ENCODE data around the gene SLC6A19.

SLC6A19 gene

DNA sequence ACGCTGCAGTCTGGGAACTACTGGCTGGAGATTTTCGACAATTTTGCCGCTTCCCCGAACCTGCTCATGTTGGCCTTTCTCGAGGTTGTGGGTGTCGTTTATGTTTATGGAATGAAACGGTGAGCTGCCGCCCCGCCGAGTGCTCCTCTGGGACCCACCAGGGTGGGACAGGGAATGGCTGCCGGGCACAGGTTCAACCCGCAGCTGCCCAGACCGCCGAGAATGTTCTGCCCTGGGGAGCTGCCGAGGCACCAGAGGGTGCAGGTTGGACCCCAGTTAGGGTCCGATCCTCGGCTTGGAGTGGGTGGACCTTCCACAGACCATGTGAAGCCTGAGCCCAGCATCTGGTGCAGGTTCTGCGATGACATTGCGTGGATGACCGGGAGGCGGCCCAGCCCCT is 42.9 kb downstream of the SLC6A19 start:
- Mint-ChIP-seq H3K4me3 (no peak overlapping the region), H3K27ac (no peak overlapping the region), H3K9me3 (no peaks in the 10 kb centered on the region), H3K27me3 (ENCODE audit: low read depth) (peaks cover 6% of the 10 kb centered on the region), H3K4me1 (ENCODE audit: low read depth) (no peaks in the 10 kb centered on the region), H3K36me3 (ENCODE audit: low read depth) (no peaks in the 10 kb centered on the region)
- DNase-seq (ENCODE audit: low spot score): no peak

- no peak for DNase-seq (ENCODE audit: low spot score)
- Mint-ChIP-seq H3K27ac (no peak overlapping the region), H3K4me1 (ENCODE audit: low read depth) (no peaks in the 10 kb centered on the region), H3K4me3 (no peak overlapping the region), H3K36me3 (ENCODE audit: low read depth) (no peaks in the 10 kb centered on the region), H3K27me3 (ENCODE audit: low read depth) (peaks cover 6% of the 10 kb centered on the region), H3K9me3 (no peaks in the 10 kb centered on the region)
Observed at GRCh38 chr5:1244976-1245375, 43.6 kb downstream of the SLC6A19 start.

- no peak for DNase-seq (ENCODE audit: low spot score)
- Mint-ChIP-seq H3K27me3 (ENCODE audit: low read depth) (peaks cover 6% of the 10 kb centered on the region), H3K36me3 (ENCODE audit: low read depth) (no peaks in the 10 kb centered on the region), H3K9me3 (no peaks in the 10 kb centered on the region), H3K4me3 (no peak overlapping the region), H3K4me1 (ENCODE audit: low read depth) (no peaks in the 10 kb centered on the region), H3K27ac (no peak overlapping the region)
Observed at GRCh38 chr5:1245905-1246576, 44.6 kb downstream of the SLC6A19 start.

GRCh38 chr5:1246711-1247431 is 45.5 kb downstream of the SLC6A19 start:
- H3K4me1 Mint-ChIP-seq (ENCODE audit: low read depth): no peaks in the 10 kb centered on the region
- no peaks in the 10 kb centered on the region for H3K9me3 Mint-ChIP-seq
- H3K4me3 Mint-ChIP-seq: no peak overlapping the region
- peaks cover 6% of the 10 kb centered on the region for H3K27me3 Mint-ChIP-seq (ENCODE audit: low read depth)
- no peak for DNase-seq (ENCODE audit: low spot score)
- no peaks in the 10 kb centered on the region for H3K36me3 Mint-ChIP-seq (ENCODE audit: low read depth)
- no peak overlapping the region for H3K27ac Mint-ChIP-seq

DNA sequence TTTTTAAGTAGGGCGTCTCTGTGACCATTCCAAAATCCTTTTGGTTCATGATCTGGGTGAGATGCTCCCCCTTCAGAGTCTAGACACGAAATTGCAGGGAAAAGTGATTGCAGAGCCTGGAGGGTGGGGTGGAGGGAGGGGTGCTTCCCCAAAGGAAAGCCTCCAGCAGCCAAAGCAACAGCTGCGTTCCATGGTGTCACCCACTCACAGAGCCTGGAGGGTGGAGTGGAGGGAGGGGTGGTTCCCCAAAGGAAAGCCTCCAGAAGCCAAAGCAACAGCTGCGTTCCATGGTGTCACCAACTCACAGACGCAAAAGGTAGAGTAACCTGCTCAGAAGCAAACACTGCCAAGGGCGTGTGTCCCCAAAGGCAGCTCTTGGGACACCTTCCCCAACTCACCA is 46.4 kb downstream of the SLC6A19 start:
- Mint-ChIP-seq H3K27me3 (ENCODE audit: low read depth) (peaks cover 6% of the 10 kb centered on the region), H3K9me3 (no peaks in the 10 kb centered on the region), H3K27ac (no peak overlapping the region), H3K36me3 (ENCODE audit: low read depth) (no peaks in the 10 kb centered on the region), H3K4me1 (ENCODE audit: low read depth) (peaks cover 3% of the 10 kb centered on the region), H3K4me3 (no peak overlapping the region)
- no peak for DNase-seq (ENCODE audit: low spot score)

GRCh38 chr5:1249366-1250280 is 48.2 kb downstream of the SLC6A19 start:
- Mint-ChIP-seq H3K27ac (no peak overlapping the region), H3K4me1 (ENCODE audit: low read depth) (peaks cover 7% of the 10 kb centered on the region), H3K4me3 (no peak overlapping the region), H3K36me3 (ENCODE audit: low read depth) (no peaks in the 10 kb centered on the region), H3K9me3 (no peaks in the 10 kb centered on the region), H3K27me3 (ENCODE audit: low read depth) (peaks cover 6% of the 10 kb centered on the region)
- no peak for DNase-seq (ENCODE audit: low spot score)

GRCh38 chr5:1251678-1252580 is 50.5 kb downstream of the SLC6A19 start:
- H3K4me1 Mint-ChIP-seq (ENCODE audit: low read depth): peaks cover 22% of the 10 kb centered on the region
- no peaks in the 10 kb centered on the region for H3K36me3 Mint-ChIP-seq (ENCODE audit: low read depth)
- no peak overlapping the region for H3K4me3 Mint-ChIP-seq
- no peaks in the 10 kb centered on the region for H3K9me3 Mint-ChIP-seq
- peak overlapping the region; percentile 22 for H3K27ac Mint-ChIP-seq
- DNase-seq (ENCODE audit: low spot score): no peak
- H3K27me3 Mint-ChIP-seq (ENCODE audit: low read depth): peaks cover 3% of the 10 kb centered on the region

DNA sequence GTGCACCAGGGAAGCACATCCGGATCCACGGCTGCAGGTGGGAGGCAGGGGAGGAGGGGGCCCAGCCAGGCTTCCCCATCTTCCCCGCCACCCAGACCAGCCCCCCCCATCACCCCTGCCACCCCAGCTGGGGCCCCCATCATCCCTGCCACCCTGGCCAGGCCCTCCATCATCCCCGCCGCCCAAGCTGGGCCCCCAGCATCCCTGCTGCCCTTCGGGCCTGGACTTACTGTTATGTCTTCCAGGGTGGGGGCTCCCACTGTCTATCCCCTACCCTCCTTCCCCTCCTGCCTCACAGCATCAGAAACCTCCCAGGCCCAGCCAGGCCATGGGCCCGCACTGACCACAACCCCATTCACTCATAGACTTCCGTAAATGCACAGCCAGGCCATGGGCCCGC is 51.3 kb downstream of the SLC6A19 start:
- Mint-ChIP-seq H3K27ac (no peak overlapping the region), H3K36me3 (ENCODE audit: low read depth) (no peaks in the 10 kb centered on the region), H3K27me3 (ENCODE audit: low read depth) (no peaks in the 10 kb centered on the region), H3K4me1 (ENCODE audit: low read depth) (peaks cover 22% of the 10 kb centered on the region), H3K4me3 (no peak overlapping the region), H3K9me3 (no peaks in the 10 kb centered on the region)
- no peak for DNase-seq (ENCODE audit: low spot score)

GRCh38 chr5:1253456-1254105 is 52.2 kb downstream of the SLC6A19 start:
- Mint-ChIP-seq H3K9me3 (no peaks in the 10 kb centered on the region), H3K4me1 (ENCODE audit: low read depth) (peaks cover 22% of the 10 kb centered on the region), H3K36me3 (ENCODE audit: low read depth) (no peaks in the 10 kb centered on the region), H3K27me3 (ENCODE audit: low read depth) (no peaks in the 10 kb centered on the region), H3K27ac (no peak overlapping the region), H3K4me3 (no peak overlapping the region)
- DNase-seq (ENCODE audit: low spot score): no peak

DNA sequence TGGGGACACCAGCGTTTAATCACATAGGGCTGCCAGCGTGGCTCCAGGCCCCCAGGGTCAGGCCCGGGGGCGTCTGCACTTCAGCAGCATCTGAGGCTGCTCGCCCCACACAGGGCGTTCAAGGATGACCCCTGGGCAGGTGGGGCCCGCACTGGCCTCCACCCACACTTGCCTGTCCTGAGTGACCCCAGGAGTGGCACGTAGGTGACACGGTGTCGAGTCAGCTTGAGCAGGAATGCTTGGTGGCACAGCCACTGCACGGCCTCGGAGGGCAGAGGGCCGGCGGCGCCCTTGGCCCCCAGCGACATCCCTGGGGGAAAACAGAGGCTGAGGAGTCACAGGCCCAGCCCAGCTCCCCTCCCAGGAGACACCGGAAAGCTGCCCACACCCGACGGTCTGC is 52.8 kb downstream of the SLC6A19 start:
- Mint-ChIP-seq H3K4me3 (no peak overlapping the region), H3K4me1 (ENCODE audit: low read depth) (peaks cover 22% of the 10 kb centered on the region), H3K36me3 (ENCODE audit: low read depth) (no peaks in the 10 kb centered on the region), H3K27me3 (ENCODE audit: low read depth) (no peaks in the 10 kb centered on the region), H3K9me3 (no peaks in the 10 kb centered on the region), H3K27ac (no peak overlapping the region)
- DNase-seq (ENCODE audit: low spot score): no peak

DNA sequence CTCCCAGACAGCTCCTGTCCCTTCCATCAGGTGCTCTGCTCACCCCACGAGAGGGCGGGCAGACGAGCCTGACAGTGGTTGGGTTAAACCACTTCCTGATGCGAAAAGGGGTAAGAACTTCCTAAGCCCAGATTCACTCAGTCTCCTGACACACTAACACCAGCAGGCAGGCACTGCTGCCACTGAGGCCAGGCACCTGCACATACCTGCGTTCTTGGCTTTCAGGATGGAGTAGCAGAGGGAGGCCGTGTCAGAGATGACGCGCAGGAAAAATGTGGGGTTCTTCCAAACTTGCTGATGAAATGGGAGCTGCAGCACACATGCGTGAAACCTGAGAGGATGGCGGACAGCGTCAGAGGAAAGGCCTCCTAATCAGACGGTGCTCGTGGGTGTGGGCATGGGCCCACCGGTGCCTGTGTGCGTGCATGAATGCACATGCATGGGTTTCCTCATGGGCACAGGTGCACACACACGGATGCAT is 53.7 kb downstream of the SLC6A19 start:
- Mint-ChIP-seq H3K27ac (peak overlapping the region; percentile 70), H3K4me1 (ENCODE audit: low read depth) (peaks cover 22% of the 10 kb centered on the region), H3K36me3 (ENCODE audit: low read depth) (no peaks in the 10 kb centered on the region), H3K9me3 (no peaks in the 10 kb centered on the region), H3K27me3 (ENCODE audit: low read depth) (no peaks in the 10 kb centered on the region), H3K4me3 (peak overlapping the region; percentile 74)
- peak; percentile 26 for DNase-seq (ENCODE audit: low spot score)

DNA sequence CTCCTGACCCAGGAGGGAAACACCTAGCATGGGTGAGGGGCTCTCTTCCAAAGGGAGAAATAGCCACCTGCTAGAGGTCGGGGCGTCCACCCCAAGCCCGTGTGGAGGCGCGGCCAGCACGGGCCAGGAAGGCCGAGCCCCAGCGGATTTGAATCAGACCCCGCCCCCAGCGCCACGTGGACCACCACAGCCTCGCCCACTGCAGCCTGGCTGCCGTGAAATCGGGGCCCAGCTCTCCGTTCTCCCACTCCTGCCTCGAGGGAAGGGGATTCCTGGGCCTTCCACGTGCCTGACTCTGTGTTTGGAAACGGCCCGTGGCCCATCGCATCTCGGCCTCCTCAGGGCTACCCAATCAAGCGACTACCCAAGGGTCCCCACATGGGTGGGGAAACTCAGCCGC is 55.4 kb downstream of the SLC6A19 start:
- Mint-ChIP-seq H3K9me3 (no peaks in the 10 kb centered on the region), H3K4me3 (no peak overlapping the region), H3K36me3 (ENCODE audit: low read depth) (no peaks in the 10 kb centered on the region)

DNA sequence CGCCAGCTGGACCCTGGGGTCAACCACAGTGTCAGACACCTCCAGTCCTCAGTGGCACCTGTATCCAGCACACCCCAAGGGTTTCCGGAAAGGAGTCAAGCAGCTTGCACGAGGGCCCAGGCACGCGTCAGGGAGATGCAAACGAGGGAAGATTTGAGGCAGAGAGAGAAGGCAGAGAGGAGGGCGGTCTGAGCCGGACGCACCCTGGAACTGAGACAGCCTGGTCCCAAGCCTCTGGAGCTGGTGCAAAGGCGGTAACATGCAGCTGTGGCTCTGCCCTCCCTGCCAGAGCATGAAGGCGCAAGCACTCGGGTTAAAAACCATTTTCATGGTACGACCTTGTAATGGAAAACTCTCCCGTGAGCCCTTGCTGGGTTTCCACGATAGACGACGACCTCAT is 56.0 kb downstream of the SLC6A19 start:
- H3K9me3 Mint-ChIP-seq: no peaks in the 10 kb centered on the region
- H3K4me3 Mint-ChIP-seq: no peak overlapping the region
- H3K27me3 Mint-ChIP-seq (ENCODE audit: low read depth): no peaks in the 10 kb centered on the region
- no peak overlapping the region for H3K27ac Mint-ChIP-seq
- peaks cover 20% of the 10 kb centered on the region for H3K4me1 Mint-ChIP-seq (ENCODE audit: low read depth)
- no peaks in the 10 kb centered on the region for H3K36me3 Mint-ChIP-seq (ENCODE audit: low read depth)
- DNase-seq (ENCODE audit: low spot score): no peak

More for the DNA sequence above, 55.4 kb downstream of the SLC6A19 start:
- H3K27ac Mint-ChIP-seq: no peak overlapping the region
- no peaks in the 10 kb centered on the region for H3K27me3 Mint-ChIP-seq (ENCODE audit: low read depth)
- no peak for DNase-seq (ENCODE audit: low spot score)
- H3K4me1 Mint-ChIP-seq (ENCODE audit: low read depth): peaks cover 22% of the 10 kb centered on the region
